Measurements from ENCODE around the gene INSYN1.

The INSYN1 gene

DNA sequence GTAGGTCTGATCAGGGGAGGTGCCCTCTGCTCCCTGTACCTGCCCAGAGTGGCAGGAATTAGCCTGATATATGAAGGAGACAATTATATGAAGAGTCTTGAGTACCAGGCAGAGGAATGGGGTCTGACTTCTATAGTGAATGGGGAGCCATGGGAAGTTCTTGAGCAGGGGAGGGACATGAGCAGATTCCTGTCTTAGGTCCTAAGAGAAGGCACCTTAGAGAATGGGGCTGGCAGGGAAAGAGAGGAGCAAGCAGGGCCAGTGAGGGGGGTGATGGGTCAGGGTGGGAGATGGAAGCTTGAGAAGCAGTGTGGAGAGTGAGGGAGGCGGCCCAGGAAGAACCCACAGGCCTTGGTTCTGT lies 56.5 kb downstream of the INSYN1 start:
- TF ChIP-seq YY1 (IDR thresholded peaks at IDR 0.05; ENCODE audit: low read depth): no peak
- no peak for TF ChIP-seq REST (IDR thresholded peaks at IDR 0.05; ENCODE audit: low read depth)
- no peak for TF ChIP-seq TEAD4 (IDR thresholded peaks at IDR 0.05)
- TF ChIP-seq CREB1 (IDR thresholded peaks at IDR 0.05; ENCODE audit: low read depth): no peak
- TF ChIP-seq MAX (IDR thresholded peaks at IDR 0.05): no peak
- TF ChIP-seq NFIC (IDR thresholded peaks at IDR 0.05): no peak
- TF ChIP-seq ZBTB7A (IDR thresholded peaks at IDR 0.05; ENCODE audit: low read depth): no peak
- TF ChIP-seq EP300 (IDR thresholded peaks at IDR 0.05; ENCODE audit: borderline replicate concordance): no peak
- TF ChIP-seq EGR1 (IDR thresholded peaks at IDR 0.05): no peak
- TF ChIP-seq TAF1 (IDR thresholded peaks at IDR 0.05; ENCODE audit: low read depth): no peak
- TF ChIP-seq, protein P1, sequence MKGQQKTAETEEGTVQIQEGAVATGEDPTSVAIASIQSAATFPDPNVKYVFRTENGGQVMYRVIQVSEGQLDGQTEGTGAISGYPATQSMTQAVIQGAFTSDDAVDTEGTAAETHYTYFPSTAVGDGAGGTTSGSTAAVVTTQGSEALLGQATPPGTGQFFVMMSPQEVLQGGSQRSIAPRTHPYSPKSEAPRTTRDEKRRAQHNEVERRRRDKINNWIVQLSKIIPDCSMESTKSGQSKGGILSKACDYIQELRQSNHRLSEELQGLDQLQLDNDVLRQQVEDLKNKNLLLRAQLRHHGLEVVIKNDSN (IDR thresholded peaks at IDR 0.05): no peak
- no peak for TF ChIP-seq FOXM1 (IDR thresholded peaks at IDR 0.05; ENCODE audit: borderline replicate concordance, low read depth)
- TF ChIP-seq TCF12 (IDR thresholded peaks at IDR 0.05; ENCODE audit: low read depth): no peak
- no peak for TF ChIP-seq RAD21 (IDR thresholded peaks at IDR 0.05; ENCODE audit: low read depth)
- no peak for TF ChIP-seq CEBPB (IDR thresholded peaks at IDR 0.05)

DNA sequence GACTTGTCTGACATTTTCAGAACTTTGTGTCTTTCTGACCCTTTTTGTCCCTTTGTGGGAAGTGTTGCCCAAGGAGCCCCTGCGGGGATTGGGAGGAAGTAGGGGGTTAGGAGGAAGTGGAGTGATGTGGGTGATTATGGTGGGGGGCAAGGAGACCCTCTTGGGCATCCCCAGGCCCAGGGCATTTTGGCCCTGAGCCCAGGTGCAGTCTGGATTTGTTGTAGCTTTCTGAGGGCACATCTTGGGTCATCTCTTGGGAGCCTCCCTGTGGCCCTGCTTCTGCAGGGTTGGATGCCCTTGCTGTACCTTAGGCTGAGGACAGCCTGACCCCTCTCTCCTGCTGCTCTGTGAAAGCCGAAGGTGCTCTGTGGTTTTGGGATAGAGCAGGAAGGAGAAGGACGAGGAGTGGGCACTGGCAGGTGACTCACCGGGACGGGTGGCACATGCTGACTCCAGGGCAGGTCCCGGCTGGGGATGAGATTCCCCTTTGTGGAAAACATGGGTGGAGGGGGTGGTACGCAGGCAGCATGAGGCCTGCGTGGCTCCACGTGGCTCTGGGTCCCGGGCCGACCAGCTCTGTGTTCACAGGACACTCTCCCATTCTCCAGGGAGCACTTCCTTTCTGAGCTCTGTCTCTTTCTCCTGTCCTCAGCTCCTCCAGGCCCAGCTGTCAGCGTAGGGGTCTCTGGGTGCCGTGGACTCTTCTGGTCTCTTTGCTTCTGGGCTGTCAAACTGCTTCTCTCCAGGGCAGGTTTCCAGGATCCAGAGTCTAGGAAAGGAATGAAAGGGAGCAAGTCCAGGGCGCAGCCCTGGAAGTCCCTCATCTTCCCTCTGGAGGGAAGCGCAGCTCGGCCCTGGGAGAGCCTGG lies 57.1 kb downstream of the INSYN1 start:
- TF ChIP-seq TAF1 (IDR thresholded peaks at IDR 0.05; ENCODE audit: low read depth): no peak
- TF ChIP-seq RAD21 (IDR thresholded peaks at IDR 0.05; ENCODE audit: low read depth): no peak
- TF ChIP-seq FOXM1 (IDR thresholded peaks at IDR 0.05; ENCODE audit: borderline replicate concordance, low read depth): no peak
- no peak for TF ChIP-seq EGR1 (IDR thresholded peaks at IDR 0.05)
- no peak for TF ChIP-seq YY1 (IDR thresholded peaks at IDR 0.05; ENCODE audit: low read depth)
- TF ChIP-seq REST (IDR thresholded peaks at IDR 0.05; ENCODE audit: low read depth): no peak
- TF ChIP-seq TEAD4 (IDR thresholded peaks at IDR 0.05): no peak
- TF ChIP-seq, protein P1 (IDR thresholded peaks at IDR 0.05): no peak
- TF ChIP-seq ZBTB7A (IDR thresholded peaks at IDR 0.05; ENCODE audit: low read depth): no peak
- no peak for TF ChIP-seq NFIC (IDR thresholded peaks at IDR 0.05)
- TF ChIP-seq MAX (IDR thresholded peaks at IDR 0.05): no peak
- TF ChIP-seq CEBPB (IDR thresholded peaks at IDR 0.05): no peak
- TF ChIP-seq CREB1 (IDR thresholded peaks at IDR 0.05; ENCODE audit: low read depth): no peak
- TF ChIP-seq EP300 (IDR thresholded peaks at IDR 0.05; ENCODE audit: borderline replicate concordance): no peak
- no peak for TF ChIP-seq TCF12 (IDR thresholded peaks at IDR 0.05; ENCODE audit: low read depth)

GRCh38 chr15:73694419-73694818 lies 58.7 kb downstream of the INSYN1 start:
- no peak for TF ChIP-seq TAF1 (IDR thresholded peaks at IDR 0.05; ENCODE audit: low read depth)

- TF ChIP-seq ZBTB7A (IDR thresholded peaks at IDR 0.05; ENCODE audit: low read depth): no peak
- TF ChIP-seq NFIC (IDR thresholded peaks at IDR 0.05): no peak
- TF ChIP-seq EP300 (IDR thresholded peaks at IDR 0.05; ENCODE audit: borderline replicate concordance): no peak
- TF ChIP-seq, protein P1 (IDR thresholded peaks at IDR 0.05): no peak
- TF ChIP-seq RAD21 (IDR thresholded peaks at IDR 0.05; ENCODE audit: low read depth): no peak
- TF ChIP-seq TCF12 (IDR thresholded peaks at IDR 0.05; ENCODE audit: low read depth): no peak
- TF ChIP-seq FOXM1 (IDR thresholded peaks at IDR 0.05; ENCODE audit: borderline replicate concordance, low read depth): no peak
- no peak for TF ChIP-seq CEBPB (IDR thresholded peaks at IDR 0.05)
- no peak for TF ChIP-seq EGR1 (IDR thresholded peaks at IDR 0.05)
These were observed 61.8 kb downstream of the INSYN1 start for GRCh38 chr15:73691396-73691795.

GRCh38 chr15:73688455-73688854 lies 64.7 kb downstream of the INSYN1 start:
- TF ChIP-seq RAD21 (IDR thresholded peaks at IDR 0.05; ENCODE audit: low read depth) (no peak), REST (IDR thresholded peaks at IDR 0.05; ENCODE audit: low read depth) (no peak), TEAD4 (IDR thresholded peaks at IDR 0.05) (no peak), CREB1 (IDR thresholded peaks at IDR 0.05; ENCODE audit: low read depth) (no peak), EP300 (IDR thresholded peaks at IDR 0.05; ENCODE audit: borderline replicate concordance) (no peak), ZBTB7A (IDR thresholded peaks at IDR 0.05; ENCODE audit: low read depth) (no peak), MAX (IDR thresholded peaks at IDR 0.05) (no peak), FOXM1 (IDR thresholded peaks at IDR 0.05; ENCODE audit: borderline replicate concordance, low read depth) (no peak), NFIC (IDR thresholded peaks at IDR 0.05) (no peak), TCF12 (IDR thresholded peaks at IDR 0.05; ENCODE audit: low read depth) (no peak), EGR1 (IDR thresholded peaks at IDR 0.05) (no peak), YY1 (IDR thresholded peaks at IDR 0.05; ENCODE audit: low read depth) (no peak), TAF1 (IDR thresholded peaks at IDR 0.05; ENCODE audit: low read depth) (no peak), CEBPB (IDR thresholded peaks at IDR 0.05) (no peak)
- TF ChIP-seq, protein P1 (IDR thresholded peaks at IDR 0.05): no peak
